Limb (tissue), 2 donors: ENCODE results near the gene NFIB.

Experiments used
- DNase-seq, 2 donors: peaks; one replicate each; pipeline ENCODE4 v3.0.0-alpha.2; 2016; ENCODE audit errors: extremely low spot score in 2 of 2

Gene NFIB

DNA sequence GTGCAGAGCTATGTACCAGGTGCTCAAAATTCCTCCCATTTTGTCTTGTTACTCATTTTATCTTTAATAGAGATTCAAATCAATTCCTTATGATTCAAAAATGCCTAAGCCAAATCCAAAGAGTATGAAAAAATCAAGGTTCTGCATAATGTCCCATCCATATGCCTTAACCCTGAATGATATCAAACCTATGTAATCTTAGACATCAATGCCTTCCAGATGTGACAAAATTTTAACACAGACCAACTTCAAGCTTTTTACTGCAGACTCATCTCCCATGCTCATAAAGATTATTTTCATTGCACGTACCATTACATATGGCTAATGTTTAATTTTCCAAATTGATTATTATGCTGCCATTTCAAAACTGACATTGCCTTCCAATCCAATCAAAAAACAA is 122.4 kb downstream of the NFIB start:
- DNase-seq, result no peak

DNA sequence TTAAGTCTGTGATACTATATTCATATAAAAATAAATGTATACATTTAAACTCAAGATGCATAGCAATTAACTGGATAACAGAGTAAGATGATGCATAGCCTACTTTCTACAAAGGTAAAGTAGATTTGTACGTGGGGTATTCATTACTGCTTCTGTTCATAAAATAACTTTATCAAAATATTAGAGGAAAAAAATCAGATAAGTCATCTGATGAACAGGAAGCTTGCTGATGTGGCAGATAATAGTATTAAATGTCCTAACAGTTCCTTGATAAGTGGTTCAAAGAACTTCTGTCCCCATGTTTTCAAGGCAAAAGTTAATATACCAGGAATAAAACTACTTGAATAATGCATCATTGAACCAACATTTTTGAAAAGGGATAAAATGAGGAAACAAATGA is 123.7 kb downstream of the NFIB start:
- no peak for DNase-seq

DNA sequence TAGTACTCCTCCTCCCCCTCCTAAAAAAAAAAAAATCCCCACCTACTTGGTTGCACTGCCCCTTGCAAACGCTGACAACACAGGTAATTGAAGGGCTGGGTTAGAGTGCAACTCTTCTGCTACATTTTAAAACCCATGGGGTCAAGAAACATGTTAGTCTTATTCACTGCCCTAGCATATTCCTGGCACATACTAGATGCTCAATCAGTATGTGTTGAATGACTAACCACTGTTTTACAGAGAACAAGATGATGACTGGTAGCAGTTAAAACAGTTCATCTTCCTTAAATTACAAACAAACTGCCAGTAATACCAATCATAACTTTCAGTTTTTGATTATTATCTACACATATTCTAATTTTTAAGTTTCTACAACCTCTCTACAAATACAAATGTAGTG is 124.4 kb downstream of the NFIB start:
- DNase-seq, result no peak

DNA sequence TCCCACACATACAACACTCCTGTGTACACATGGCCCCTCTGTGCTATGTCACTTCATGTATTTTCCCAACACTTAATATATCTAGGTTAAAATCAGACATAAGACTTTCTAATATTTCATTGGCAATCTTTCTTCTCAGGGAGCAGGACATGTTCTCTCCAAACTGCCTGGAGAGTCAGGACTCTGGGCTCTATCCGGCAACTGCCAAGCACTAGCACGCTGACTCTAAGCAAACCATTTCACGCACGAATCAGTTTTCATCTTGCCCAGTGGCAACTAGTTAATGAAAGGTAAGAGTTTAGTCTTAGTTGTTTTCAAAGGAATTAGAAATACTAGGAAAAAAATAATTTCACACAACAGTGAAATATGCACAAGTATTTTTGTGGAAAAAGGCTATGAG is 124.8 kb downstream of the NFIB start:
- no peak for DNase-seq

DNA sequence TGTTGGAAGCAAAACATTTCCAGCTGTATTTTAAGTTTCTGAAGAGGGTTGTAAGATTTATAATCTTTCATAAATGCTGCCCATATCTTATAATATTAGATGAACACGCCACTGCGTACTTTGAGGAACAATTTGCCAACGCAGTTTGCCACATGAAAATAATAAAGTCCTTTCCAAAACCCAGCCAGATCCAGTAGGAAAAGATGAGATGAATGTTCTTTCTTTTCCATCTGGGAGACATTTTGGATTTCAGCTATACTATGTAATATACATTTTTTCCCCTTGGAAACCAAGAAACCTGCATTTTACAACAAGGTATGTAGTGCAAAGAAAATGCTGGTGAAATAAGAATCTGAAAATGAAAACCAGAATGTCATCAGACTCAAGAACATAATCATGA is 125.4 kb downstream of the NFIB start:
- DNase-seq, result no peak

DNA sequence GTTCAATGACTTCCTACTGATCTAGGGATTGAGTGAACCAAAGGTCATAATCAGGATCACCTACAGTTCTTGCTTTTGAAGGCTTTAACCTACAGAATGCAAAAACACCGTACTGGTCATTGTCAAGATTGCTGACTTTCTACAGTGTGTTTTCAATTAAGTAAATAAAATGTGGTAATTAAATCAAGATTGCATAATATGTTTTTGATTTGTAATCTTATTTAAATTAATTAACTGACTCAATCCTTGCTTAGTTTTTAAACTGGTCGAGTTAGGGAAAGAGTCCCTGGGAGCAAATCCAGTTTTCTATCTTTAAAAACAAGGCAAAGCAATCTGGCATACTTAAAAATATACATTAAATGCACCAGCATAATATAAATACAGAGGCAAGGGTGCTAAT is 125.9 kb downstream of the NFIB start:
- DNase-seq, result no peak

DNA sequence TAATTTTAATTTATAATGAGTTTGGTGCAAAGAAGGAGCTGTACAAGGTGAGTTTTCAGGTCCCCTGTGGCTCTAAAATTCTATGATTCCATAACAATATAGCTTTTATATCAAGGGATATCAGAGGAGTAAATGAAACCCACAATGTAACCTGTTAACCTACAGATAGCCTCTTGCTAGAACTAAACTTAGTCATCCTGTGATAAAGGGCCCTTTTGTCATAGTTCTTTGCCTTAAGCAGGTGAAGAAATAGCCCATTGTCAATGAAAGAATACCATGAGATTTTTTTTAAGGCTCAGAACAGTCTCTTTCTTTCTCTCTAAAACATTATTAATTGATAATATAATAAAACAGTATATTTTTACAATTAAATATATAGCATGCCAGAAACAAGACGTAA is 127.8 kb downstream of the NFIB start:
- no peak for DNase-seq

DNA sequence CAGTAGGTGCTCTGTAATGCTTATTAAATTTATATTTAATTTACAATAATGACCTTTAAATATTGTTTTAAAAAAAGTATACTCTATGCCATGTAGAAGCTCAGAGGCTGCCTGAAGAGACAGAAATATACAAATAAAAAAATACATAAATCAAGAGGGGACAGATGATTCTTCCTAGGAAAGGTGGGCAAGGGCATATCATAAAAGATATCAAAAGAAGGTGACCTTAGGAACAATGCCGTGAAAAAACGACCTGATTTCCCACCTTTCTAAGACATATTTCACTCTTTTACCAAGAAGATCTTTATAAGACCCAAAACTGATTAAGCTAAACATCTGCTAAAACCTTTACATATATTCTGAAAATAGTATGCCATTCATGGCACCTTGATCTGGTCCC is 128.9 kb downstream of the NFIB start:
- DNase-seq, result no peak

DNA sequence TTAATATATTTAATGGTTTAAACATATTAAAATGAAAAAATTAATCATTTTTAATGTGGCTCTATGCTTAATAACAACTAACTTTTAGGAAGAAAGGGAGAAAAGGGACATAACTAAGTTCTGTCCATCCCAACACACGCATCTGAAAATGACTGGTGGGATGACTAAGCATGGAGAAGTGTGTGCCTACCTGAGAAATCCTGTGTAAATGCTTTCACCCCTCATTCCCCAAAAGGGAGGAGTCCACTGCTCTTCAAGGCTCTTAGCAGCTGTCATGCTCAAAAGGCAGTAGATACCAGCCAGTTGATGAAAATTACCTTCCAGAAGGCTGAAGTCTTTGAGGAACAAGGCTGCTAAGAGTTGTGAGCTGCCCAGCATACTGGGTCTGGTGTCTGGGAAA is 130.9 kb downstream of the NFIB start:
- DNase-seq, result no peak

DNA sequence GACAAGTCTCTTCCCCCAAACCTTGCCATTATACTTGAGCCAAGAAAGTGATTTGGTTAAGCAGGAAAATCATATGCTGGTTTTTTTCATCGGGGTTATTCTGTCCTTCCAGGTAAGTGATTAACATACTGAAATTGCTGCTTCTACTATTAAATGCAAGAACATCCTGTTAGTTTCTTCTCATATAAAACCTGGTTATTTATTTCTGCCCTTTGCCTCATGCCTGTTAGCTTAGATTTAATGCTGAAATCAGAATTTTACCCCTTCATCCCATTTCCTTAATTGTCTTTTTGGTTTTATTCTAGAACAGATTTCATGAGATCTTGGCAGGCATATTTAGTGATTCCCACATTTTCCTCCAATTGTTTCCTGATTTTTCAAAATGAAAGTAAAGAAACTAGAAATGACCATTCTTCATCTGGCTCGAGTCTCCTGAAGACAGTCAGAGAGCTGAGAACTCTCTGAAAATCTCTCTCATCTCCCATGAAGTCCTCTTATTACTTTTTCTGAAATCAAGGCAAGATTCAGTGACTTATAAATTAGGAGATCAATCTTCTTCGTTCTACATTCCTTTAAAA is 132.9 kb downstream of the NFIB start:
- no peak for DNase-seq

DNA sequence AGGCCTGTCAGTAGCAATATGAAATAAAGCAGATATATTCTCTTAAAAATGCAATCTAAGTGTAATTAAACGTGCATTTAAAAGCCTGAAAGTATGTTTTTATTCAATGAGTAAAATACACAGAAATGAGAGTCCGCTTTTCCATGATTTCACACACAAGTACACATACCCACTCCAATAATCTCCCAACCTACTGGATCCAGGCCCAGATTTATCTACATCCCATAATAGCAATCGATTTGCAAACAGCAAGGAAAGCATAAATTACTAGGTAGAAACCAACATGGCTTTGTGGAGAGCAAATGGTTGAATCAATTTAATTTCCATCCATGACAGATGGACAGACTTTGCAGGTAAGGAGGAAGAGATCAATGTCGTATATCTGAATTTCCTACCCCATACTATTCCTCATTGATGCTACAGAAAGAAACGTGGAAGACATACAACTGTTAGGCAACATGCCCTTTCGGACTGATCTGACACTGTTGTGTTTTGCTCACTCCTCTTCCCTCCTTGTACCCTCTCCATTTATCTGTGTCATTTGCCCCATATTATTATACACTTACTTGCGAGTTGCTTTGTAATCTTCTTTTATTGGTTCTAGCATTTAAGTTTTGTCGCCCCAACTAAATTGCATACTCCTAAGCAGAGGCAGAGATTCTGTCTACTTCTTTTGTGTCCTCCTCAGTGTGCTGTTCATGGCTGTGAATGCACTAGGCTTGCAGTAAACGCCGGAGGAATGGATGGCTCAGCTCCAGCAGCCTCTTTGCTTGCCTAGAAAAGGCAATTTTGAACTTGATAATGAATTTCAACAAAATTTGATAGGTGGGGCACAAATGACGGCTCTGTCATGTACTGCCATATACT is 133.6 kb downstream of the NFIB start:
- DNase-seq, result no peak

DNA sequence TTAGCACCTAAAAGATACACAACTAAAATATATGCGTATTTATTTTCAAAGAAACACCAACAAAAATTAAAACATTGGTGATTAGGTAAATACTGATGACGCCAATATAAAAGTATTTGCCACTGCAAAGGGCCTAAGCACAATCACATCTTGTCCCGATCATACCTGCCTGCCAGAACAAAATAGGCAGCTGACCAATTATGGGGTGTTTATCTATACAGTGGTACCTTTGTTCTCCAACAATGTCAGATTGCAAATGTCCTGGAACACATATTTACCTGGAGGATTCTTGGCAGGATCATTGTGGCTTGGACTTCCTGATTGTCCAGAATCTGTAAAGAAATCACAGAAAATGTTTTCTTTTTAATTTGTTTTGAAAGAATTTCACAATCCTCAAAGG is 134.5 kb downstream of the NFIB start:
- DNase-seq, result no peak

DNA sequence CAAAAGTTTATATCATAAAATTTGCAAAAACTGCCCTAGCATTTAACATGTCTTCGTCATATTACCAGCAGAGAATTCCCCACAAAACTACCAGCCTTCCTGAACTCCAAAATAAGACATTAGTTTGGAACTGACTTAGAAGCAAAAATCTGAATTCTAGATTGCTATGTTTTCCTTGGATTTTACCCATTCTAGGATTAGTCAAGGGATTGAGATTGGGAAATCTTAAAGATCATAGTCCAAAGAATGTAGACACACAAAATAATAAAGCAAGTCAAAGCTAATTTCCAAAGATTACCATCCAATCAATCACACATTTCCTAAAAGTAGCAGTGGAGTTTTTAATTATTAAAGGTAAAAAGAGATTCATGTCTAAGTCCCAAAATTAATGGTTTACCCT is 138.2 kb downstream of the NFIB start:
- no peak for DNase-seq

DNA sequence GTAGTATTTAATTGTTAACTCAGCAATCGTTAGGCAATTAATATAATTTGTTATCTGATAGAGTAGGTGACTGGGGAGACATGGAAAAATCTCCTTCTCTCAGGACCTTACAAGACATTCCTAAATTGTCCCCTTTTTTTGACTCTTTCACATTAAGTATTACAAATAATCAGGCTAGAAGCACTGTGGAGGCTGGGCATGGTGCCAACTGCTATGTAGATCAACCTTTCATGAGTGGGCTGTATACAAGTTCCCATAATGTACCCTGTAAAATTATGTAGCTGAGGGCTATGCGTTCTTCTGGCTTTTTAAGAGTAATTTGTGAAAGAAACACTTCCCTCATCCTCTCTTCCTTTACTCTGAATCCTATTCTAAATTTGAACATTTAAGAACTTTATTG is 140.2 kb downstream of the NFIB start:
- no peak for DNase-seq

DNA sequence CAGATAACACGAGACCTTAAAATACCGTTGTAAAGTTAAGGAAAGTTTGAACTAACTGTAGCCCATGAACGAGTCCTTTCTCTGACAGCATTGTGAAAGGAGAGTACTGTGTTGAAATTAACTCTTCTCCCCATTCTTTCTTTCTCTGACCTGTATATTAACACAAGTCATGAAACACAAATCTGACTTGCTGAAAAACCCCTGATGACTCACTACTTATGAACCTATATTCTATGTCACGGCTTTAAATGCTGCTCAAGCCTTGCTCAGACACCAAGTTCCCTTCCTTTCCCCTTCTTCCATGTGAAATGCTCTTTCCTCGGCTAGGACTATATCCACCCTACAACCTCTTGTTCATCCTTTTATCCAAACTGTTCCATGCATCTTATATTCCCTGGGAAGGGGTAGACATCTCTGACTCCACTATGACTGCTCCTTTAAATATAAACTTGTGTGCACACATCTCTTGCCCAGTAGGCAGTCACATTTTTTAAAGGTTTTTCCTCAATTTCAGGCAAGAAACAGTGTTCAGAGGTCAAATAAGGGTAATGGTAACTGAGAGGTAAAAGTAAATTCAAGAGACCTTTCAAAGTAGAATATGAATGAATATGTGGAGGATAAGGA is 142.9 kb downstream of the NFIB start:
- no peak for DNase-seq

DNA sequence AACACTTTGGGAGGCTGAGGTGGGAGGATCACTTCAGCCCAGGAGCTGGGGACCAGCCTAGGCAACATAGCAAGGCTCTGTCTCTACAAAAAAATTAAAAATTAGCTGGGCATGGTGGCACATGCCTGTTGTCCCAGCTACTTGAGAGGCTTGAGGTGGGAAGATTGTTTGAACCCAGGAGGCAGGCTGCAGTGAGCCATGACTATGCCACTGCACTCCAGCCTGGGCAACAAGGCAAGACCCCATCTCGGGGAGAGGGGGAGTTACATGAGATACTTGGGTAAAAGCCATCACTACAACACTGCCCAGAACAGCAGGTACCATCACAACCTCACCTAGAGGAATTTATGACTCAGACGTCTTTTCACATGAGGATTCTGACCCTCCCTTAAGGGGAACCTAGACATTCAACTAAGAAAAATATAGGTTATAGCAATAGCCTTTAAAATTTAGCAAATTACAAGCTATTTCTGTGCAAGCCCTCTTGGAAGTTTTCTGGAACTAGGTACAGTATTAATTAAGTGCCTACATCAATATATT is 143.5 kb downstream of the NFIB start:
- no peak for DNase-seq

DNA sequence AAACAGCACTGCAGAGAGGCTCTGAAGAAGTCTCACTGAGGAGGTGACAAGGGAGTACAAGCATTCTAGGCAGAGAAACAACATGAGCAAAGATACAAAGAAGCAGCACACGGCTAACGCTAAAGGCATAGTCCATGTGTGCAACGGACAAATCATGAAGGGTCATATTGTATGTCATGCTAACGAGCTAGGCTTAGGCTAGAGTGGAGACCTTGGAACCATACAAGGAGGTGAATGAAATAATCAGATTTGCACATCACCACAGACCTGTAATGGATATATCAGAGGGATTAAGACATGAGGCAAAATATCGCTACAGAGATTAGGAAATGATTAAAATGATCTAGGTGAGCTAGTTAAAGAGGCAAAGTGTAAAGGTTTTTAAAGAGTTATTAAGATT is 145.6 kb downstream of the NFIB start:
- no peak for DNase-seq

DNA sequence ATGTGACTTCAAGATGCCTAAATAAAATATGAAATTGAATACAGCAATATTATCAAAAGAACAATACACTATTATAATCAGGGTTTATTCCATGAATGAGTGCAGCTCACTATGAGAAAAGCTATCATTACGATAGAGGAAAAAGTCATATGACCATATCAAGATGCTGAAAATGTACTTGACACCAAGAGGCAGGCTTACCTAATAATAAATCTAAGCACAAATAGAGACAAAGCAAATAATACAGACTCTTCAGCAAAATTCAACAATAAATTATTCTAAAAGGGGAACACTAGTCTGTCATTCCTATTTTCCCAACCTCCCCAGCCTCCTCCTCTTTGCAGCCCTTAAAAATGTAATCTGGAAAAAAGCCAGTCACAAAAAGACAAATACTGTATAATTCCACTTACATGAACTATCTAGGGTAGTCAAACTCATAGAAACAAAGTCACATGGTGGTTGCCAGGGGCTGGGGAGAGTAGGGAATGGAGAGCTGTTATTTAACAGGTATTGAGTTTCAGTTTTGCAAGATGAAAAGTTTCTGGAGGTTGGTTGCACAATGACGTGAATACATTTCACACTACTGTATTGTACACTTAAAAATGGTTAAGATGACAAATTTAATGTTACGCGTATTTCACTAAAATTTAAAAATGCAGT is 148.4 kb downstream of the NFIB start:
- no peak for DNase-seq

DNA sequence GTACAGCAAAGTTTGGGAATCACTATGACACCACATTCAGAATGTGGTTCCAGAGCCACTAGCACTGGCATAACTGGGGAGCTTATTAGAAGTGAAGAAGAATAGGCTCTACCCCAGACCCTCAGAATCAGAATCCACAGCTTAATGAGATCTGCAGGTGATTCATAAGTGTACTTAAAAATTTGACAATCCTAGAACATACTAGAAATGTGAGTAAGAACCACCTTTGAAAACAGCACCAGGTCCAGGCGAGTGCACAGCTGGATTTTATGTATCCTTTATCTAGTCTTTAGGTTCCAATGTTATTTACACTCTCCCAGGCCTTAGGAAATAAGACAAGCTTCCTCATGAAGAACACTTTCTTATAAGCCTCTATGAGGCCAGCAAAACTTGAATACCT is 149.0 kb downstream of the NFIB start:
- no peak for DNase-seq

DNA sequence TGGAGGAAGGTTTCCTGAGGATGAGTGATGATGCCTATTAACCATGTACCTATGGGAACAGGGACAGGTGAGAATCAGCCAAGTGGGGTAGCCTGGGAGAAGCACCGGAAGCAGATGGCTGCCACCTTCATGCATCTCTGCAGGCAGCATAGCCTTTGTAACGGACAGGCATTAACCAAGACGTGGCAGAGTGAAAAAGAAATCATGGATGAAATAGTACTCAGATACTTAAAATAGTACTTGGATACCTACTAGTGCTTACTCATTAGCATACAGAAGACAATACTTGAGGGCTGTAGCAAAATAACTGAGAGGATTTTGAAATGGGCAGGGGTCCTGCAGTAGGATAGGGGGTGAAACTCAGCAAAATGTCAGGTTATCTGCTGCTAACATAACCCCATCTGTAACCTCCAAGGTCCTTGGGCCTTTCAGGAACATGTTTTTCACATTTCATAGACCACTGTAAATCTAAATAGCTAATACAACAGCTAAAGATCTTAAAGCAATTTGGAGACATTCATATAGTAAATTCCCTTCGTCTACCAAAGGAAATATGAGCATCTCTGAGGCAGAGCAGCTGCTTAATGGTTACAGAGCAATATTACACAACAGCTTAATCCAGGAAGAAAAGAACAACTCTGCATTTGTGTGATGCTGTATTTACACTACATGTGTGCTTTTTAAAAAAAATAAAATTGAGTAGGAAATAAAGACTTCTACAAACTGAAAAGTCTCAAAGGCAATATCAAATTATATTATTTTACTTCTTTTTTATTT is 154.3 kb downstream of the NFIB start:
- no peak for DNase-seq

DNA sequence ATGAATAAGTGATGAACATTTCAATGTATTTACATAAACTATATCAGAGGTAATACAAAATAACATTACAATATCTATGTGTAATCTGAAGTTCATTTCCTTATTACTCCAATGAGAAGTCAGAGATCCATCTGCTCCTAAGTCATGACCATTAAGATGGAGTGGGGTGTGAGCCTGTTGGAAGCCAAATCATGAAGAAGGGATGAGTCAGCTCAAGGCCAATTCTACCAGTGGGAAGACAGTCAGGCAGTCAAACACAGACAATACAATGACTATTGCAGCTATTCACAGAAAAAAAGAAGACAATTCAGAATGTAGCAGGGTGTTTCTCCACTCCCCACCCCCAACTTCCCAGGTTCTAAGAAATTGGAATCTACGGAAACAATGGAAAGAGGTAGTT is 155.0 kb downstream of the NFIB start:
- no peak for DNase-seq
